ENCODE measurements around the gene FAM210A.

- no peak for TF ChIP-seq CTCF (IDR thresholded peaks at IDR 0.05)
- no peak for TF ChIP-seq EP300 (IDR thresholded peaks at IDR 0.05)
- no peak for TF ChIP-seq POLR2AphosphoS5 (IDR thresholded peaks at IDR 0.05)
- TF ChIP-seq POLR2A (IDR thresholded peaks at IDR 0.05; ENCODE audit: low read depth): no peak
Measured at GRCh38 chr18:13627639-13628038, 98.7 kb downstream of the FAM210A start.
